Thyroid gland (tissue), 4 donors: ENCODE measurements around the gene NACA2. TPM values are rescaled to one million over a fixed set of nuclear protein-coding genes. Genes with fewer than 3 reads are reported as not detected.
A peak's percentile ranks its signal among the peaks of the same experiment; 100 is the strongest.

Experiments used
- DNase-seq, 2 donors: peaks; one replicate each; pipeline ENCODE4 v3.0.0-alpha.2; 2019
- H3K27ac ChIP-seq, 3 donors: fragments of 200-600 bp; sonication (generic); 1 replicate in 2 of 3; 2 replicates in 1 of 3; pipeline ENCODE4 v1.5.1; 2016 to 2019; ENCODE audit warnings: mild to moderate bottlenecking in 1 of 3, moderate library complexity in 1 of 3
- H3K27me3 ChIP-seq: fragments of 200-600 bp; sonication (generic); one replicate; pipeline ENCODE4 v1.5.1; 2019
- H3K36me3 ChIP-seq, 2 donors: fragments of 200-600 bp; sonication (generic); one replicate each; pipeline ENCODE4 v1.5.1; 2016 to 2019
- H3K4me1 ChIP-seq, 2 donors: fragments of 200-600 bp; sonication (generic); one replicate each; pipeline ENCODE4 v1.5.1; 2017 to 2019
- H3K4me3 ChIP-seq, 3 donors: fragments of 200-600 bp; sonication (generic); replicated peaks in 1 of 3; 1 replicate in 2 of 3; 2 replicates in 1 of 3; pipeline ENCODE4 v1.5.1; 2016; ENCODE audit warnings: mild to moderate bottlenecking in 1 of 3
- H3K9me3 ChIP-seq: fragments of 200-600 bp; sonication (generic); one replicate; pipeline ENCODE4 v1.5.1; 2017
- POLR2A ChIP-seq, 2 donors: fragments of 450-650 bp; IDR thresholded peaks; one replicate each; pipeline ENCODE4 v1.6.1; 2017; ENCODE audit warnings: antibody characterized with exemption in 2 of 2, mild to moderate bottlenecking in 2 of 2, moderate library complexity in 1 of 2
- WGBS, 2 donors: methylation state at CpG; one replicate each; pipeline ENCODE4 v1.1.5; 2017; 5-methylcytosine and 5-hydroxymethylcytosine counted together
- intact Hi-C: fragments of 100-400 bp; cut with DNase I; formaldehyde crosslinking; loops from one replicate; pipeline ENCODE4 v1.15.1; 2023
- total RNA-seq, 4 donors: library from RNA; depleted of rRNA; stranded (reverse); fragments of >200 nt; gene quantifications; one replicate each; pipeline ENCODE4 v1.2.3, GENCODE V29; 2016
- TF ChIP-seq, protein P1 (sequence below), 6 experiments: fragments of 200-600 bp in 3 of 6; fragments of 450-650 bp in 3 of 6; sonication (generic) in 3 of 6; IDR thresholded peaks; one replicate each; pipeline ENCODE4 v1.5.1; 2016 to 2019; ENCODE audit warnings: antibody characterized with exemption in 6 of 6, mild to moderate bottlenecking in 2 of 6, inconsistent platforms in 1 of 6, moderate library complexity in 1 of 6

Gene NACA2
- not detected for total RNA-seq

DNA sequence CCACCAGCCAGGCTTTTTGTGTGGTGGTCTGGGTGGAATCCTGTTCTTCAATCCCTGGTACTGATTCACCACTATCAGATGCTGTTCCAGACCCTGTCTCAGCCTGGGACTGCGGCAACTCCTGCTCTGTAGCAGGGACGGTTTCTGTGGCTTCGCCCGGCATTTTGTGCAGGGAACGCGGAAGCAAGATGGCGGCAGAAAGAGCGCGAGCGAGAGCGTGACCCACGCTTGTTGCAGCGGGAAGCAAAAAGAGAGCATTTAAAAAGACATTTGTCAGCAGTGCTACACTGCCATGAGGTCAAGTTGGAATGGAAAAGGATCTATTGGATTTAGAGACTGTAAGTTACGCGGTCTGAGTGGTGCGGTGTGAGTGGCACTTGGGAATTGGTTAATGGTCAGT, at the start of gene NACA2:
NACA2 (minus strand) TSS at position 202 of the 400 bp plus-strand sequence; CDS start at position 163, 39 bp downstream.
- intact Hi-C loops = no loop called here
- Histone ChIP-seq H3K4me3 (no peak within 1 kb of the TSS), H3K9me3 (no peaks in the 10 kb centered on the region), H3K36me3 (no peaks in the 10 kb centered on the region), H3K27me3 (no peaks in the 10 kb centered on the region), H3K27ac (no peak within 1 kb of the TSS), H3K4me1 (no peaks in the 10 kb centered on the region)
- DNase-seq = no peak
- WGBS, 2 donors = 94 to 98% methylated on average over 16 of the region's 16 CpGs
- TF ChIP-seq POLR2A (IDR thresholded peaks at IDR 0.05) = no peak
- TF ChIP-seq, protein P1, sequence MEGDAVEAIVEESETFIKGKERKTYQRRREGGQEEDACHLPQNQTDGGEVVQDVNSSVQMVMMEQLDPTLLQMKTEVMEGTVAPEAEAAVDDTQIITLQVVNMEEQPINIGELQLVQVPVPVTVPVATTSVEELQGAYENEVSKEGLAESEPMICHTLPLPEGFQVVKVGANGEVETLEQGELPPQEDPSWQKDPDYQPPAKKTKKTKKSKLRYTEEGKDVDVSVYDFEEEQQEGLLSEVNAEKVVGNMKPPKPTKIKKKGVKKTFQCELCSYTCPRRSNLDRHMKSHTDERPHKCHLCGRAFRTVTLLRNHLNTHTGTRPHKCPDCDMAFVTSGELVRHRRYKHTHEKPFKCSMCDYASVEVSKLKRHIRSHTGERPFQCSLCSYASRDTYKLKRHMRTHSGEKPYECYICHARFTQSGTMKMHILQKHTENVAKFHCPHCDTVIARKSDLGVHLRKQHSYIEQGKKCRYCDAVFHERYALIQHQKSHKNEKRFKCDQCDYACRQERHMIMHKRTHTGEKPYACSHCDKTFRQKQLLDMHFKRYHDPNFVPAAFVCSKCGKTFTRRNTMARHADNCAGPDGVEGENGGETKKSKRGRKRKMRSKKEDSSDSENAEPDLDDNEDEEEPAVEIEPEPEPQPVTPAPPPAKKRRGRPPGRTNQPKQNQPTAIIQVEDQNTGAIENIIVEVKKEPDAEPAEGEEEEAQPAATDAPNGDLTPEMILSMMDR (IDR thresholded peaks at IDR 0.05) = no peak

DNA sequence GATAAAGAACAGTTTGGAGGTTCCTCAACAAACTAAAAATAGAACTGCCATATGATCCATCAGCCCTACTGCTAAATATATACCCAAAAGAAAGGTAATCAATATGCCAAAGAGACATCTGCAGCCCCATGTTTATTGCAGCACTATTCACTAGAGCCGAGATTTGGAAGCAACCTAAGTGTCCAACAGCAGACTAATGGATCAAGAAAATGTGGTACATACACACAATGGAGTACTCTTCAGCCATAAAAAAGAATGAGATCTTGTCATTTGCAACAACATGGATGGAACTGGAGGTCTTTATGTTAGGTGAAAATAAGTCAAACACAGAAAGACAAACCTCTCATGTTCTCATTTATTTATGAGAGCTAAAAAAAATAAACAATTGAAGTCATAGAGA, 48.8 kb upstream of the NACA2 start:
- intact Hi-C loops = no loop called here
- Histone ChIP-seq H3K4me1 (no peaks in the 10 kb centered on the region), H3K4me3 (no peak overlapping the region), H3K27ac (no peak overlapping the region), H3K27me3 (no peaks in the 10 kb centered on the region), H3K36me3 (no peaks in the 10 kb centered on the region), H3K9me3 (no peaks in the 10 kb centered on the region)
- TF ChIP-seq, protein P1 (IDR thresholded peaks at IDR 0.05) = no peak
- TF ChIP-seq POLR2A (IDR thresholded peaks at IDR 0.05) = no peak
- WGBS, 2 donors = 91 to 94% methylated on average over 1 of the region's 1 CpG
- DNase-seq = no peak

DNA sequence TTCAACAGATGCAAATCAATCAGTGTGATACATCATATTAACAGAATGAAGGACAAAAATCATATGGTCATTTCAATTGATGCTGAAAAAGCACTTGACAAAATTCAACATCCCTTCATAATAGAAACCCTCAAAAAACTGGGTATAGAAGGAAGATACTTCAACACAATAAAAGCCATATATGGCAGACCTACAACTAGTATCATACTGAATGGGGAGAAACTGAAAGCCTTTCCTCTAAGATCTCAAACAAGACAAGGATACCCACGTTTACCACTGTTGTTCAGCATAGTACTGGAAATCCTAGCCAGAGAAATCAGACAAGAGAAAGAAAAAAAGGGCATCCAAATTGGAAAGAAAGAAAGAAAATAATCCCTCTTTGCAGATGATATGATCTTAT, 47.1 kb upstream of the NACA2 start:
- Histone ChIP-seq H3K27me3 (no peaks in the 10 kb centered on the region), H3K36me3 (no peaks in the 10 kb centered on the region), H3K4me3 (no peak overlapping the region), H3K9me3 (no peaks in the 10 kb centered on the region), H3K4me1 (no peaks in the 10 kb centered on the region), H3K27ac (no peak overlapping the region)
- TF ChIP-seq, protein P1 (IDR thresholded peaks at IDR 0.05) = no peak
- no peak for TF ChIP-seq POLR2A (IDR thresholded peaks at IDR 0.05)
- no peak for DNase-seq
- intact Hi-C loops = no loop called here
- 50 to 55% methylated on average over 1 of the region's 1 CpG for WGBS, 2 donors

DNA sequence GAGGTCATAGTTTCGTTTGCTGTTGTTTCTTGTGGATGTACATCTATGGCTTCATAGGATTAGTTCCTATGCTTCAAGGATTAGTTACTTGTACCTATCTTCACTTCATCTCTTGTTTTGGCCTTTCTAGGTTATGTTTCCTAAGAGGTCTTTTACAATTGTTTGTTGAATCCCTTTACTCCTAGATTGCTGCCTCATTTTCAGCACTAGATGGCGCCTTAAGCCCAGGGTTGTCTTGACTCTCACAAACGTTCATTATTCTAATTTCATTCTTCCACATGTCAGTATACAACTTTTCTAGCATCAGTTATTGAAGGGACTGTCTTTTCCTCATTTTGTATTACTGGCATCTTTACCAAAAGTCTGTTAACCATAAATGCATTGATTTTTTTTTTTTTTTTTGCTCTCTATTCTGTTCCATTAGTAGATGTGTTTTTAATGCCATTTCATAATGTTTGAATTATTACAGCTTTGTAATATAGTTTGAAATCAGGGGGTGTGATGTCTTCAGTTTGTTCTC, 45.0 kb upstream of the NACA2 start:
- intact Hi-C loops = no loop called here
- Histone ChIP-seq H3K36me3 (no peaks in the 10 kb centered on the region), H3K27me3 (no peaks in the 10 kb centered on the region), H3K4me1 (no peaks in the 10 kb centered on the region), H3K27ac (no peak overlapping the region), H3K4me3 (no peak overlapping the region), H3K9me3 (no peaks in the 10 kb centered on the region)
- TF ChIP-seq, protein P1 (IDR thresholded peaks at IDR 0.05) = peak in 4 of 6 experiments; percentile 18 to 49 (median 42)
- TF ChIP-seq POLR2A (IDR thresholded peaks at IDR 0.05) = no peak
- WGBS, 2 donors = 14 to 18% methylated on average over 3 of the region's 3 CpGs
- peak; percentile 8 to 34 for DNase-seq

DNA sequence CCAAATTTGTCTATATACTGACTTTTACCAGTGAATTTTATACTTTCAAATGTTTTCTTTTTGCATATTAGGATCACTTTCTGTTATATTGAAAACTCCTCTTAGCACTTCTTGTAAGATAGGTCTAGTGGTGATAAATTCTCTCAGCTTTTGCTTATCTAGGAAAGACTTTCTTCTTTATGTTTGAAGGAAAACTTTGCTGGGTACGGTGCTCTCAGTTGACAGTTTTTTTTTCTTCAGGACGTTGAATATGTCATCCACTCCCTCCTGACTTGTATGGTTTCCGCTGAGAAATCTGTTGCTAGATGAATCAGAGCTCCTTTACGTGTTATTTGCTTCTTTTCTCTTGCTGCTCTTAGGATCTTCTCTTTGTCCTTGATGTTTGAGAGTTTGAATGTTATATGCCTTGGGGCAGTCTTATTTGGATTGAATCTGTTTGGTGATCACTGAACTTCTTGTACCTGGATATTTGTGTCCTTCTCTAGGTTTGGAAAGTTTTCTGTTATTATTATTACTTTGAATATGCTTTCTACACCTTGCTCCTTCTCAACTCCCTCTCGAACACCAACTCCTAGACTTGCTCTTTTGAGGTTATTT, 44.0 kb upstream of the NACA2 start:
- WGBS, 2 donors = 87% methylated on average over 5 of the region's 5 CpGs
- H3K27ac ChIP-seq = no peak overlapping the region
- no peak for DNase-seq
- no peaks in the 10 kb centered on the region for H3K36me3 ChIP-seq
- intact Hi-C loops = no loop called here
- H3K4me3 ChIP-seq = no peak overlapping the region
- no peaks in the 10 kb centered on the region for H3K27me3 ChIP-seq
- no peaks in the 10 kb centered on the region for H3K9me3 ChIP-seq
- no peak for TF ChIP-seq POLR2A (IDR thresholded peaks at IDR 0.05)
- TF ChIP-seq, protein P1 (IDR thresholded peaks at IDR 0.05) = no peak
- H3K4me1 ChIP-seq = no peaks in the 10 kb centered on the region
